OCI-LY3 (cell line): ENCODE data around the gene JMJD7.

ENCODE experiments used
- H2AFZ ChIP-seq: fragments of 200-600, 300-600 bp; shearing (Covaris generic); 2 replicates; pipeline ENCODE4 v1.6.0; 2014; ENCODE audit warnings: antibody characterized with exemption, low read depth, low read length
- H3K27ac ChIP-seq: fragments of 200-600, 300-600 bp; sonication (generic); 2 replicates; pipeline ENCODE4 v1.5.1; 2014; ENCODE audit warnings: mild to moderate bottlenecking, low read length, moderate library complexity, mixed read lengths
- H3K27me3 ChIP-seq: fragments of 200-600, 300-600 bp; sonication (generic); 2 replicates; pipeline ENCODE4 v1.6.1; 2014; ENCODE audit warnings: low read depth, low read length, mixed read lengths
- H3K36me3 ChIP-seq: fragments of 200-600, 300-600 bp; sonication (generic); replicated peaks from 2 replicates; pipeline ENCODE3; 2014; ENCODE audit warnings: low read depth, low read length, mixed read lengths
- H3K4me1 ChIP-seq: fragments of 300-600, 200-600 bp; sonication (generic); 2 replicates; pipeline ENCODE4 v1.6.1; 2014; ENCODE audit warnings: low read length, mixed read lengths
- H3K4me2 ChIP-seq: fragments of 200-600, 300-600 bp; sonication (generic); 2 replicates; pipeline ENCODE4 v1.6.1; 2014; ENCODE audit warnings: low read length, mixed read lengths
- H3K4me3 ChIP-seq: fragments of 300-600, 200-600 bp; sonication (generic); 2 replicates; pipeline ENCODE4 v1.5.1; 2014; ENCODE audit warnings: antibody characterized with exemption, mild to moderate bottlenecking, low read length, moderate library complexity
- H3K79me2 ChIP-seq: fragments of 300-600, 200-600 bp; shearing (Covaris generic); 2 replicates; pipeline ENCODE4 v1.6.1; 2014; ENCODE audit warnings: mild to moderate bottlenecking, low read length, mixed read lengths
- H3K9ac ChIP-seq: fragments of 300-600, 200-600 bp; shearing (Covaris generic); 2 replicates; pipeline ENCODE4 v1.6.0; 2014; ENCODE audit warnings: mild to moderate bottlenecking, low read length, moderate library complexity
- H3K9me3 ChIP-seq: fragments of 200-600, 300-600 bp; shearing (Covaris generic); 2 replicates; pipeline ENCODE4 v1.6.1; 2014; ENCODE audit warnings: low read length, mixed read lengths; ENCODE audit not compliant: insufficient read depth
- H4K20me1 ChIP-seq: fragments of 200-600, 300-600 bp; sonication (generic); 2 replicates; pipeline ENCODE4 v1.6.1; 2016; ENCODE audit warnings: low read length, mixed read lengths; ENCODE audit not compliant: insufficient read depth
- EZH2phosphoT487 ChIP-seq: fragments of 200-600 bp; shearing (Covaris generic); IDR thresholded peaks from 2 replicates; pipeline ENCODE4 v1.6.1; 2018; ENCODE audit warnings: antibody characterized with exemption, mixed run types, low read depth
- TF ChIP-seq, protein P1 (sequence below): fragments of 200-600, 300-600 bp; sonication (generic); IDR thresholded peaks from 2 replicates; pipeline ENCODE4 v1.5.1; 2014; ENCODE audit warnings: antibody characterized with exemption, low read length, low read depth

The JMJD7 gene

DNA sequence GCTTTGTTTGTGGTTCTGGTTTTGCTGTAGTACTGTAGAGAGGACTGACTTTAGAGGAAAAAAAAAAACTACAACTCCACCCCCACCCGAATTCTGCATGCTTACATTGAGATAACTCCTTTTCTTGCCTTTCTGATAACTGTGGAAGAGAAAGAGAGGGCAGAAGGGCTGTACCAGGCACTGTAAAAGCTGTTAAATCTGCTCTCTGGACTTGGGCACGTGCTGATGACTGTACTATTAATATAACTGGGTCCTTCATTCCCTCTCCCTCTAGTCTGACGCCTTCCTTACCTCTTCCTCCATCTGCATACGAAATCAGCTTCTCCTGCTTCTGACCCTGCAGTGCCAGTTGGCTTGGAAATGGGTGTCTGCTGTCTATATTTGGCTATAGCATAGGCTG, 38.7 kb upstream of the JMJD7 start:
- Histone ChIP-seq H3K27ac (no peak overlapping the region), H3K4me2 (no peak overlapping the region), H3K27me3 (no peaks in the 10 kb centered on the region), H2AFZ (no peak overlapping the region), H3K9ac (no peak overlapping the region), H4K20me1 (peaks cover 6% of the 10 kb centered on the region; the same call in 1 of the 2 replicates), H3K4me1 (peaks cover 7% of the 10 kb centered on the region), H3K36me3 (no peaks in the 10 kb centered on the region), H3K9me3 (no peaks in the 10 kb centered on the region), H3K4me3 (no peak overlapping the region), H3K79me2 (0 out of 2 replicates have a peak, but pooled peaks cover 5% of the 10 kb centered on the region)
- TF ChIP-seq EZH2phosphoT487, result no peak
- TF ChIP-seq, protein P1, sequence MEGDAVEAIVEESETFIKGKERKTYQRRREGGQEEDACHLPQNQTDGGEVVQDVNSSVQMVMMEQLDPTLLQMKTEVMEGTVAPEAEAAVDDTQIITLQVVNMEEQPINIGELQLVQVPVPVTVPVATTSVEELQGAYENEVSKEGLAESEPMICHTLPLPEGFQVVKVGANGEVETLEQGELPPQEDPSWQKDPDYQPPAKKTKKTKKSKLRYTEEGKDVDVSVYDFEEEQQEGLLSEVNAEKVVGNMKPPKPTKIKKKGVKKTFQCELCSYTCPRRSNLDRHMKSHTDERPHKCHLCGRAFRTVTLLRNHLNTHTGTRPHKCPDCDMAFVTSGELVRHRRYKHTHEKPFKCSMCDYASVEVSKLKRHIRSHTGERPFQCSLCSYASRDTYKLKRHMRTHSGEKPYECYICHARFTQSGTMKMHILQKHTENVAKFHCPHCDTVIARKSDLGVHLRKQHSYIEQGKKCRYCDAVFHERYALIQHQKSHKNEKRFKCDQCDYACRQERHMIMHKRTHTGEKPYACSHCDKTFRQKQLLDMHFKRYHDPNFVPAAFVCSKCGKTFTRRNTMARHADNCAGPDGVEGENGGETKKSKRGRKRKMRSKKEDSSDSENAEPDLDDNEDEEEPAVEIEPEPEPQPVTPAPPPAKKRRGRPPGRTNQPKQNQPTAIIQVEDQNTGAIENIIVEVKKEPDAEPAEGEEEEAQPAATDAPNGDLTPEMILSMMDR, result no peak

DNA sequence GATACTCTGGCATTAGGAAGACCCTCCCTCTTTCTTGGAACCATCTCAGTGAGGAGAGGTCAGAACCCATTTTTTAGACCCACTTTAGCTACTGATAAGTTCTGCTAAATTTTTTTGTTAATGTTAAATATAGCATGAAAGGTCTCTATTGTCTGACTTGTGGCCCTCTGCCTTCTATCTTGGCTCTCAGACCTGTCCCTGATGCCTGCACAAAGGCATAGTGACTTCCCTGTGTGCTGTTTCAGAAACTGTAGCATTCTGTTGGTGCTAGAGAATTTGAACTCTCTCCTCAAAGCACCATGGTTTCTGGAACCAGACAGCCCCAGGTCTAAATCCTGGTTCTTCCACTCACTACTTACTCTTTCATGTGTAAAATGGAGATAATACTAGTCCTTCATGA, 38.2 kb upstream of the JMJD7 start:
- TF ChIP-seq, protein P1, result no peak
- TF ChIP-seq EZH2phosphoT487, result no peak
- H3K27me3 ChIP-seq, result no peaks in the 10 kb centered on the region
- H3K79me2 ChIP-seq, result 0 out of 2 replicates have a peak, but pooled peaks cover 4% of the 10 kb centered on the region
- no peak overlapping the region for H2AFZ ChIP-seq
- H3K4me3 ChIP-seq, result no peak overlapping the region
- H3K9me3 ChIP-seq, result no peaks in the 10 kb centered on the region
- H3K27ac ChIP-seq, result no peak overlapping the region
- H3K4me1 ChIP-seq, result peaks cover 7% of the 10 kb centered on the region
- no peaks in the 10 kb centered on the region for H3K36me3 ChIP-seq
- H4K20me1 ChIP-seq, result peaks cover 6% of the 10 kb centered on the region; the same call in 1 of the 2 replicates
- H3K4me2 ChIP-seq, result no peak overlapping the region
- H3K9ac ChIP-seq, result no peak overlapping the region

DNA sequence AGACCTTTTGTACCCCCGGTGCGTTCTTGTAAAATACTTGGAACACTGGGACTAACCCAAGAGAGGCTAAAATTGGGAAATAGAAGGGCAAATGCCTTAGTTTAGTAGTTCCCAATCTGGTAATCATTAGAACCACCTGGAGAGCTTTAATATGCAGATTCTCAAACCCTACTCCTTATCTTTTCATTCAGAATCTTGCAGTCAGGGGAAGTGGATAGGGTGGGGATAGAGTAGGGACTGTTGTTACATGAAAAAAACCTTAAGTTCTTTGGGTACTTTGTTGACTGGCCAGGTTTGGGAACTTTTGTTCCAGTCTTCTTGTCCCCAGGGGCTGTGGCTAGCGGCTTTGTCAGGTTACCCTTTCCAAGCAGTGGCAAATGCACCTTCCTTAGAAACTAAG, 37.7 kb upstream of the JMJD7 start:
- Histone ChIP-seq H3K9me3 (no peaks in the 10 kb centered on the region), H2AFZ (no peak overlapping the region), H3K27ac (no peak overlapping the region), H3K79me2 (0 out of 2 replicates have a peak, but pooled peaks cover 4% of the 10 kb centered on the region), H4K20me1 (peaks cover 6% of the 10 kb centered on the region; the same call in 1 of the 2 replicates), H3K36me3 (no peaks in the 10 kb centered on the region), H3K4me2 (no peak overlapping the region), H3K4me3 (no peak overlapping the region), H3K9ac (no peak overlapping the region), H3K27me3 (no peaks in the 10 kb centered on the region), H3K4me1 (peaks cover 7% of the 10 kb centered on the region)
- TF ChIP-seq, protein P1, result no peak
- TF ChIP-seq EZH2phosphoT487, result no peak

DNA sequence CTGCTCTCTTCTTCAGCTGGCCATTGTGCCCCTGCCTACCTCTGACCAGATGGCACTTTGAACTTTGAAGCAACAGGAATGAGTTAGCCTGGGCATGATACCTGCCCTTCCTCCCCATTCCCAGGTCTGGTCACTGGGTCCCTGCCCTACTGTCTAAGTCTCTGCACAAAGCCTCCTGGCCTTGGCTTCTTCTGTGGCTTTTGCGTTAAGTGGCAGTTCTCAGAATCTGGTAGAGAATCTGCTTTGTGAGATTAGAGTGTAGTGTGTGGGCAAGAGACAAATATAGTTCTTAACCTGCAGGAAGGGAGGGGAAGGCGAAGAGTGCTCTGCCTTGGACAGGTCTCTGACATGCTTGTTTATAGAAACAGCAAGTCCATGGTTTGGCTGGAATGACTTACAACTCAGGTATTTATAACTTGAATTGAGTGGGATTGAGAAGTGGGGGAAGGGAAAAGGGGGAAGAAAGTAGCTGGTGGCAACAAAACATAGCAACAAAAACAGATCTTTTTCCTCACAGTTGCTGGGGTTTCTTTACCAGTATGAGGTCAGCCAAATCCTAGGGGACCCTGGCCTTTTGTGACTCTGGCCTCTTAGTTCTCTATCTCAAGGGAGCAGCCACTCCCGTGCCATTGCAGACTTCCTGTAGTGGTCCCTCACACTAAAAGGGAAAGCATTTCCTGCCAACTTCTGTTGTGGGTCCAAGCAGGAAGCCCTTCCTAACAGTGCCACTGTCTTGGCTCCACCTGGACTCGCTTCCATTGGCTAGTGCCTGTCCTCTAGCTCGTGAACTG, 36.9 kb upstream of the JMJD7 start:
- Histone ChIP-seq H3K4me1 (peaks cover 8% of the 10 kb centered on the region), H3K79me2 (0 out of 2 replicates have a peak, but pooled peaks cover 4% of the 10 kb centered on the region), H3K9me3 (no peaks in the 10 kb centered on the region), H4K20me1 (peaks cover 6% of the 10 kb centered on the region; the same call in 1 of the 2 replicates), H3K36me3 (no peaks in the 10 kb centered on the region), H2AFZ (no peak overlapping the region), H3K4me2 (no peak overlapping the region), H3K27me3 (no peaks in the 10 kb centered on the region), H3K4me3 (no peak overlapping the region), H3K27ac (no peak overlapping the region), H3K9ac (no peak overlapping the region)
- TF ChIP-seq, protein P1, result no peak
- no peak for TF ChIP-seq EZH2phosphoT487
